ENCODE data around the gene C11orf58.

DNA sequence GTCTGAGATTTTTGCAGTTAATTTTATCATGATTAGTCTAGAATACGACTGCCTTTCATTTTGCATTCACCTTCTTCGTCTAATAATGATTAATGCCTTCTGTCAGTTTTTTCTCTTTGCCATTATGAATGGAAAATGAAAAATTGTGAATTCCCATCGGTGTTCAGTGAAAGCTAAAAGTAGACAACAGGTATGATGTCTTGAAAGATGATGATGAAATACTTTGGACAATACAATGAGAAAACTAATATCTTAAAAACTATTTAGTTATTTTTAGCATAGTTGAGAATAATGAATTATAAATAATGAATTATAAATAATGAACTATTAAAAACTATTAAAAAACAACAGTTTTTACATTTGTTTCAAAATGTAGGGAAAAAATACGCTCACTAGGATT is 5.0 kb downstream of the C11orf58 start:
- no peak for TF ChIP-seq POLR2AphosphoS5 (IDR thresholded peaks at IDR 0.05; ENCODE audit: low read depth, low read length)
- TF ChIP-seq POLR2A (IDR thresholded peaks at IDR 0.05; ENCODE audit: low read depth, low read length): no peak
- TF ChIP-seq TAF1 (IDR thresholded peaks at IDR 0.05; ENCODE audit: borderline replicate concordance, low read depth, low read length): no peak
